NCI-H2081 (cell line): ENCODE measurements around the gene PPP3R1.
A peak's percentile ranks its signal among the peaks of the same experiment; 100 is the strongest.

Source experiments
- DNase-seq, 2 experiments: peaks; one replicate each; lab custom pipeline; 2025; lab: John Stamatoyannopoulos, UW

Gene PPP3R1

GRCh38 chr2:68151037-68151436 lies 101.3 kb downstream of the PPP3R1 start:
- DNase-seq, result no peak

- DNase-seq, result no peak
Observed at GRCh38 chr2:68141875-68142274, 110.5 kb downstream of the PPP3R1 start.

- DNase-seq, result no peak
Observed at GRCh38 chr2:68135448-68136320, 116.6 kb downstream of the PPP3R1 start.

GRCh38 chr2:68134554-68134953 lies 117.8 kb downstream of the PPP3R1 start:
- peak; percentile 3 to 56 for DNase-seq

GRCh38 chr2:68134120-68134519 lies 118.2 kb downstream of the PPP3R1 start:
- no peak for DNase-seq
